Measurements from ENCODE around the gene DLD. TPM values are rescaled to one million over a fixed set of nuclear protein-coding genes. Genes with fewer than 3 reads are reported as not detected.

The DLD gene
- total RNA-seq, 2 experiments from 2014 or later, result 121 to 128 TPM

- Mint-ChIP-seq H3K4me3 (no peak overlapping the region), H3K27me3 (peaks cover 16% of the 10 kb centered on the region), H3K9me3 (no peaks in the 10 kb centered on the region), H3K36me3 (no peaks in the 10 kb centered on the region), H3K4me1 (no peaks in the 10 kb centered on the region), H3K27ac (no peak overlapping the region)
- no peak for DNase-seq
Observed at GRCh38 chr7:107958764-107959526, 68.0 kb downstream of the DLD start.

- H3K4me1 Mint-ChIP-seq, result no peaks in the 10 kb centered on the region
- no peaks in the 10 kb centered on the region for H3K36me3 Mint-ChIP-seq
- H3K27me3 Mint-ChIP-seq, result peaks cover 16% of the 10 kb centered on the region
- no peak overlapping the region for H3K27ac Mint-ChIP-seq
- H3K9me3 Mint-ChIP-seq, result no peaks in the 10 kb centered on the region
- DNase-seq, result no peak
- H3K4me3 Mint-ChIP-seq, result no peak overlapping the region
Observed at GRCh38 chr7:107959527-107959898, 68.5 kb downstream of the DLD start.

- H3K4me1 Mint-ChIP-seq, result no peaks in the 10 kb centered on the region
- H3K4me3 Mint-ChIP-seq, result no peak overlapping the region
- no peak overlapping the region for H3K27ac Mint-ChIP-seq
- peaks cover 16% of the 10 kb centered on the region for H3K27me3 Mint-ChIP-seq
- no peaks in the 10 kb centered on the region for H3K9me3 Mint-ChIP-seq
- H3K36me3 Mint-ChIP-seq, result no peaks in the 10 kb centered on the region
- no peak for DNase-seq
Observed at GRCh38 chr7:107960272-107960671, 69.3 kb downstream of the DLD start.

- no peak for DNase-seq
- no peaks in the 10 kb centered on the region for H3K9me3 Mint-ChIP-seq
- no peaks in the 10 kb centered on the region for H3K36me3 Mint-ChIP-seq
- H3K4me1 Mint-ChIP-seq, result no peaks in the 10 kb centered on the region
- H3K27ac Mint-ChIP-seq, result no peak overlapping the region
- peaks cover 15% of the 10 kb centered on the region for H3K27me3 Mint-ChIP-seq
- no peak overlapping the region for H3K4me3 Mint-ChIP-seq
Observed at GRCh38 chr7:107961405-107961804, 70.4 kb downstream of the DLD start.

- Mint-ChIP-seq H3K36me3 (no peaks in the 10 kb centered on the region), H3K9me3 (no peaks in the 10 kb centered on the region), H3K4me3 (no peak overlapping the region), H3K27ac (no peak overlapping the region), H3K4me1 (no peaks in the 10 kb centered on the region), H3K27me3 (peaks cover 10% of the 10 kb centered on the region)
- DNase-seq, result no peak
Observed at GRCh38 chr7:107962817-107963216, 71.8 kb downstream of the DLD start.

GRCh38 chr7:107964510-107964909 is 73.5 kb downstream of the DLD start:
- no peaks in the 10 kb centered on the region for H3K36me3 Mint-ChIP-seq
- no peak for DNase-seq
- H3K4me3 Mint-ChIP-seq, result no peak overlapping the region
- H3K27ac Mint-ChIP-seq, result no peak overlapping the region
- no peaks in the 10 kb centered on the region for H3K4me1 Mint-ChIP-seq
- H3K9me3 Mint-ChIP-seq, result no peaks in the 10 kb centered on the region
- no peaks in the 10 kb centered on the region for H3K27me3 Mint-ChIP-seq

GRCh38 chr7:107966711-107967110 is 75.7 kb downstream of the DLD start:
- Mint-ChIP-seq H3K4me1 (no peaks in the 10 kb centered on the region), H3K27ac (no peak overlapping the region), H3K36me3 (no peaks in the 10 kb centered on the region), H3K27me3 (no peaks in the 10 kb centered on the region), H3K4me3 (no peak overlapping the region), H3K9me3 (no peaks in the 10 kb centered on the region)
- no peak for DNase-seq

- H3K27ac Mint-ChIP-seq, result no peak overlapping the region
- no peak for DNase-seq
- no peaks in the 10 kb centered on the region for H3K4me1 Mint-ChIP-seq
Observed at GRCh38 chr7:107967420-107967819, 76.4 kb downstream of the DLD start.

GRCh38 chr7:107968449-107968848 is 77.5 kb downstream of the DLD start:
- Mint-ChIP-seq H3K4me3 (no peak overlapping the region), H3K36me3 (no peaks in the 10 kb centered on the region), H3K27ac (no peak overlapping the region), H3K9me3 (no peaks in the 10 kb centered on the region), H3K27me3 (no peaks in the 10 kb centered on the region), H3K4me1 (no peaks in the 10 kb centered on the region)
- DNase-seq, result no peak

More at GRCh38 chr7:107967420-107967819, 76.4 kb downstream of the DLD start:
- Mint-ChIP-seq H3K36me3 (no peaks in the 10 kb centered on the region), H3K4me3 (no peak overlapping the region), H3K27me3 (no peaks in the 10 kb centered on the region), H3K9me3 (no peaks in the 10 kb centered on the region)

- Mint-ChIP-seq H3K4me3 (no peak overlapping the region), H3K27me3 (no peaks in the 10 kb centered on the region), H3K4me1 (no peaks in the 10 kb centered on the region), H3K9me3 (no peaks in the 10 kb centered on the region), H3K36me3 (no peaks in the 10 kb centered on the region), H3K27ac (no peak overlapping the region)
- DNase-seq, result no peak
Observed at GRCh38 chr7:107969856-107970255, 78.9 kb downstream of the DLD start.

Other genes starting within 250 kb of the DLD start
- gene SLC26A4, start 230.4 kb upstream of the DLD start, total RNA-seq, result 1 to 10 TPM in 1 of 2 experiments, under 1 TPM in 1; 0.82 to 1.2 TPM
- gene CBLL1, start 147.0 kb upstream of the DLD start, total RNA-seq, result 10 to 100 TPM; 43.3 to 44.2 TPM
- gene SLC26A3, start 88.0 kb upstream of the DLD start, total RNA-seq, result not detected
- gene LAMB1, start 112.0 kb downstream of the DLD start, total RNA-seq, result under 1 TPM; 0.16 to 0.32 TPM
- gene LAMB4, start 239.2 kb downstream of the DLD start, total RNA-seq, result under 1 TPM; 0.40 to 0.45 TPM